GM18858 (cell line): ENCODE data around the gene TLL2.

Experiments used
- ATAC-seq: cut with Tn5 transposase; IDR thresholded peaks from one replicate; pipeline ENCODE4 v1.9.1; 2021; ENCODE audit not compliant: unreplicated experiment

The TLL2 gene

GRCh38 chr10:96468845-96469244 lies 44.9 kb downstream of the TLL2 start:
- no peak for ATAC-seq

- ATAC-seq: no peak
Observed at GRCh38 chr10:96465599-96465998, 48.1 kb downstream of the TLL2 start.

GRCh38 chr10:96463562-96463961 lies 50.2 kb downstream of the TLL2 start:
- no peak for ATAC-seq

- ATAC-seq: no peak
Observed at GRCh38 chr10:96462606-96463151, 51.0 kb downstream of the TLL2 start.

GRCh38 chr10:96460316-96460715 lies 53.4 kb downstream of the TLL2 start:
- ATAC-seq: no peak

- no peak for ATAC-seq
Observed at GRCh38 chr10:96457341-96457740, 56.4 kb downstream of the TLL2 start.

- no peak for ATAC-seq
Observed at GRCh38 chr10:96456296-96456840, 57.4 kb downstream of the TLL2 start.

- no peak for ATAC-seq
Observed at GRCh38 chr10:96453856-96454583, 59.7 kb downstream of the TLL2 start.

- ATAC-seq: no peak
Observed at GRCh38 chr10:96452494-96453153, 61.1 kb downstream of the TLL2 start.

- ATAC-seq: no peak
Observed at GRCh38 chr10:96450529-96451207, 63.1 kb downstream of the TLL2 start.

GRCh38 chr10:96448558-96448957 lies 65.2 kb downstream of the TLL2 start:
- no peak for ATAC-seq

GRCh38 chr10:96448021-96448457 lies 65.7 kb downstream of the TLL2 start:
- ATAC-seq: peak; percentile 63

GRCh38 chr10:96446966-96447596 lies 66.6 kb downstream of the TLL2 start:
- ATAC-seq: no peak

- ATAC-seq: no peak
Observed at GRCh38 chr10:96441987-96442643, 71.6 kb downstream of the TLL2 start.

- ATAC-seq: no peak
Observed at GRCh38 chr10:96441322-96441885, 72.3 kb downstream of the TLL2 start.

GRCh38 chr10:96440361-96441292 lies 73.1 kb downstream of the TLL2 start:
- no peak for ATAC-seq

GRCh38 chr10:96439725-96440124 lies 74.0 kb downstream of the TLL2 start:
- no peak for ATAC-seq

GRCh38 chr10:96436035-96436434 lies 77.7 kb downstream of the TLL2 start:
- no peak for ATAC-seq
